H1 (cell line): ENCODE data around the gene EEF1AKMT3. TPM values are rescaled to one million over a fixed set of nuclear protein-coding genes. Genes with fewer than 3 reads are reported as not detected.

Source experiments
- GTF2F1 ChIP-seq: IDR thresholded peaks from 2 replicates; pipeline ENCODE4 v1.6.1; 2012; ENCODE audit warnings: low read depth, low read length, improper control_type of control experiment, borderline replicate concordance
- TBP ChIP-seq: IDR thresholded peaks from 2 replicates; pipeline ENCODE4 v1.6.1; 2011; ENCODE audit warnings: low read depth, low read length, improper control_type of control experiment
- polyA plus RNA-seq, 7 experiments: library from polyadenylated mRNA; depleted of rRNA in 3 of 7; stranded (reverse) in 5 of 7; unstranded in 2 of 7; fragments of >200 nt in 5 of 7; fragments of 200-250 nt in 2 of 7; gene quantifications; 1 replicate in 5 of 7; 2 replicates in 1 of 7; 4 replicates in 1 of 7; pipeline versions ENCODE4 v1.2.1 to v1.2.3, GENCODE V29; 2011 to 2013; ENCODE audit warnings: missing spikeins in 2 of 7, mixed read lengths in 2 of 7
- total RNA-seq: library from RNA; stranded (reverse); fragmentation: NEBNext Ultra II Directional; extraction: Animal tissue kit (Norgen Biotek cat#: 25700); gene quantifications from 2 replicates; pipeline ENCODE4 v1.2.1, GENCODE V29; 2021

Gene EEF1AKMT3
- total and polyA plus RNA-seq, 2 of the 8 experiments (the other 6 are each of a cell fraction or from before 2014, with no cell fraction given): 3.1 to 4.4 TPM

GRCh38 chr12:57731411-57732080 is 40.9 kb upstream of the EEF1AKMT3 start (continued):
- TF ChIP-seq GTF2F1 (no peak), TBP (no peak)
